ENCODE measurements around the gene PRR36.
"Not testable (repeated sequence)": the region's sequence is repeated elsewhere in the genome, so short reads cannot be mapped to it uniquely, and the experiment has no call there.

PRR36 gene

DNA sequence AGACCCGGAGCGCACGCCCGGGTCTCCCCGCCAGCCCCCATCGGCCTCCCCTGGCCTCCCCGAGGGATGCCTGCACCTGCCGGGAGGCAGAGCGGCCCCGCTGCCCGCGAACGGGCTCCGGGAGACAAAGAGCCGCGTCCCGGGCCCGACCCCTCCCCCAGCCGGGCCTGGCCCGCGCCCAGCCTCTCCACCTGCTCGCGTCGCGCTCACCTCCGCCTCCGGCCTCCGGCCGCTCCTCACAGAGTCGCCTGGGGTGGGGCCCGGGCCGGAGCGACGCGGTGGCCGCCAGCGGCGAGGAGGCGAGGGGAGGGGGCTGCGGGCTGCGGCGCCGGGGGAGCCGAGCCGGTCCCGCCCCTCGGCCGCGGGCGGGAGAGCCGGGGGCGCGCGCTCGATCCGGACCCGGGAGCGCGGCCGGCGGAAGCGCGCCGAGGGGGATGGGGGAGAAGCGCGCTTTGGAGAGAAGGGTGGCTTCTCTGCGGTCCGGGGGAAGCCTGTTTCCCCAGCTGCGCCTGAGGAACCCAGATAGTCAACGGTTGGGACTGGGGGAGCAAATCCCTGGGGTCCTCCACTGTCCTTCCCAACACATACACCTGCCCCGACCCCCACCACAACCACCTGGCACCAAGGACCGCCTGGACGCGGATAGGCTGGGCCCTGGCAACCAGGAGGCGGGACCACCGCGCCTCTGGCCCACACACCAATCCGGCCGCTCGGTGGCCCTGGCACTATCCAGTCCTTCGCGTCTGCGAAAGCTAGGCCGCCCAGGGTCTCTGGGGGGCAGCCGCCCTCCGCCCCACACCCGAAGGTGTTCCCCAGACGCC lies at the start of gene PRR36:
TSS of gene PRR36 (minus strand) at position 315 of the 821 bp plus-strand sequence. CDS start 701 bp downstream, outside the sequence.
- DNase-seq, result peak; percentile 44

DNA sequence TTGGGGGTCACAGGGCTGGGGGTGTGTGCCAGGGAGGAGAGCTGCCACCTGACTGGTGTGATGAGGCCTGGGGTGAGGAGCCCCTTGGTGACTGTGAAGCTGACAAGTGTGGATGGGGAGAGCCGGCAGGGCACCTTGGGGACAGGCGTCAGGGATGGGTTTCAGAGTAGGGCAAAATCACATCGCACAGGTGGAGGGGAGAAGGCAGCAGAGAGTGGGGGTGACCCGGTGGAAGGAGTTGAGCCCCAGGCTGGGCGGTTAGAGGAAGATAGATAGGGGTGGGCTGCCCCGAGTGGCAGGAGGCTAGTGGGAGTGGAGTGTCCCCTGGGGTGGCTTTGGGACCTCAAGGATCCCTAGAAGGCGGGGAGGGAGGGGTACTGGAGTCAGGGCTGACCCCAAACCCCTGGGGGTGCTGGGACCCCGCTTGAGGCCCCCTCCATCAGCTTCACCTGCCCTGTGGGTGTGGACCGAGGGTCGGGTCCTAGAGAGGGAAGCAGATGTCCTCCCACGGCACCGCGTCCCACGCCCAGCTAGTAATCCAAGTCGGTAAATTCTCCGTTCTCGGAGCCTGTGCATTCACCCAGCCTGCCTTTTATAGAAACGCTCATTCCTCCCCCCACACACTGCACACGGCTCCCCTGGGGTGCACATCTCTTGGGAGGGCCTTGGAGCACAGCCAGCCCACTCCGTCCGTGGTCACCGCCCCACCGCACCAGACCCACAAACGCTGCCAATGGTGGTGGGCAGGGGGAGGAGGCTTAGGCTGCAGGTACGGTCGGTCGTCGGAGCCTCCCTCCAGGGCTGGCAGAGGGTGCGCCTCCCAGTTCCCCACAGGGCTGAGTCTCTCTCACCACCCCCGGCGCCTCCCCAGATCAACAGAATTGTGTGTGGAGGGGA lies 49.4 kb upstream of the PRR36 start:
- DNase-seq, result no peak

DNA sequence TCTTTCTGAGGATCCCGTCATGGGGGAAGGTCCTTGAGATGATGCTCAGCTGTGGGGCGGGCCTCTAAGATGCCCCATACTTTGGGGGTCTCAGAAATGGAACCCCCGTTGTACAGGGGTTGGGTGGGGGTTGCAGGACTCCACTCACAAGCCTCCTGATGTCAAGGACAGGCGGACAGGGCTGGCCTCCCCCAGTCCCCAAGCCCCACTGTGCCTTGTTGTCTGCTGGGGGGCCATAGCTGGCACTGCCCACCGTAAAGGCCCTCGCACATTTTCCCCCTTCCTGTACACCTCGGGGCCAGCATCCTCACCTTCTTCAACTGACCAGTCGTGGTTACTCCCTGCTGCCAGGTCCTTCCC lies 48.6 kb upstream of the PRR36 start:
- no peak for DNase-seq

DNA sequence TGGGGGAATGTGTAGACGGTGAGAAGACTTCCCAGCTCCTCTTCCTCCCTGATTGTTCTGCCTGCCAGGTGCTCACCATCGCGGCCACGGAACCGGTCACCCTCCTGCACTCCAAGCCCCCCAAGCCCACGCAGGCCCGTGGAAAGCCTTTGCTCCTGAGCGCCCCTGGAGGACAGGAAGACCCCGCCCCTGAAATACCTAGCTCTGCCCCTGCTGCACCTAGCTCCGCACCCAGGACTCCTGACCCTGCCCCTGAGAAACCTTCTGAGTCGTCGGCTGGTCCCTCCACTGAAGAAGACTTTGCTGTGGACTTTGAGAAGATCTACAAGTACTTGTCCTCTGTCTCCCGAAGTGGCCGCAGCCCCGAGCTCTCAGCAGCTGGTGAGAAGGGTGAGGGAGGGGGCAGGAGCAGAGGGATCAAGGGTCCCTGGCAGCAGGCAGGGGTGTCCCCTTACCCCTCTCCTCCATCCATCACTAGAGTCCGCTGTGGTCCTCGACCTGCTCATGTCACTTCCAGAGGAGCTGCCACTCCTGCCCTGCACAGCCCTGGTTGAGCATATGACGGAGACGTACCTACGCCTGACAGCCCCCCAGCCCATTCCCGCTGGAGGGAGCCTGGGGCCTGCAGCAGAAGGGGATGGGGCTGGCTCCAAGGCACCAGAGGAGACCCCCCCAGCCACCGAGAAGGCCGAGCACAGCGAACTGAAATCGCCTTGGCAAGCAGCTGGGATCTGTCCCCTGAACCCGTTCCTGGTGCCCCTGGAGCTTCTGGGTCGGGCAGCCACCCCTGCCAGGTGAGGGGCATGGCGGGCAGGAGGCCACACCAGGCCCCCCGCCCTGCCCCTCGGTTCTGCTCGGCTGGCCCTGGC lies 48.0 kb upstream of the PRR36 start:
- DNase-seq, result no peak

DNA sequence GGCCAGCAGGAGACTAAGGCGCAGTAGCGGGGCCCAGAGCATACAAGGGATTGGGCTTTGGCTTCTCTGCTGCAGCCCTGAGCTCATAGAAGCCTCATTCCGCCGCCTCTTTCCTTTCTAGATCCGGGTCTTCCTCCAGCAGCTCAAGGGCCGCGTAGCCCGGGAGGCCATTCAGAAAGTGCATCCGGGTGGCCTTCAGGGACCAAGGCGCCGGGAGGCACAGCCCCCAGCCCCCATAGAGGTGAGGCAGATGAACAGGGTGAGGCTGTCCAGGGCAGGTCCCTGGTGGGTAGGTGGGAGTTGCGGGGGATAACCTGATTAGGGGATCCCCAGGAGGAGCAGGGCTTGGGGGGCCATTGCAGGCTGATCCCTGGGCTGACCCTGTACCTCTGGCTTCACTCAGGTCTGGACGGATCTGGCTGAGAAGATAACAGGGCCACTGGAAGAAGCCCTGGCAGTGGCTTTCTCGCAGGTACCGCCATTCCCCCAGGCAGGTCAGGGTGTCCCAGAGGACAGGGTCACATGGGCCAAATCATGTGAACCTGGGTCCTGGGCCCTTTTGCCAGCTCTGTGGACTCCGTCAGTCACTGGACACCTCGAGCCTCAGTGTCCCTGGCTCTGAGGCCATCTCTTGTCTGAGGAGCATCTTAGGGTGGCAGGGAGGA lies 47.2 kb upstream of the PRR36 start:
- DNase-seq, result no peak

DNA sequence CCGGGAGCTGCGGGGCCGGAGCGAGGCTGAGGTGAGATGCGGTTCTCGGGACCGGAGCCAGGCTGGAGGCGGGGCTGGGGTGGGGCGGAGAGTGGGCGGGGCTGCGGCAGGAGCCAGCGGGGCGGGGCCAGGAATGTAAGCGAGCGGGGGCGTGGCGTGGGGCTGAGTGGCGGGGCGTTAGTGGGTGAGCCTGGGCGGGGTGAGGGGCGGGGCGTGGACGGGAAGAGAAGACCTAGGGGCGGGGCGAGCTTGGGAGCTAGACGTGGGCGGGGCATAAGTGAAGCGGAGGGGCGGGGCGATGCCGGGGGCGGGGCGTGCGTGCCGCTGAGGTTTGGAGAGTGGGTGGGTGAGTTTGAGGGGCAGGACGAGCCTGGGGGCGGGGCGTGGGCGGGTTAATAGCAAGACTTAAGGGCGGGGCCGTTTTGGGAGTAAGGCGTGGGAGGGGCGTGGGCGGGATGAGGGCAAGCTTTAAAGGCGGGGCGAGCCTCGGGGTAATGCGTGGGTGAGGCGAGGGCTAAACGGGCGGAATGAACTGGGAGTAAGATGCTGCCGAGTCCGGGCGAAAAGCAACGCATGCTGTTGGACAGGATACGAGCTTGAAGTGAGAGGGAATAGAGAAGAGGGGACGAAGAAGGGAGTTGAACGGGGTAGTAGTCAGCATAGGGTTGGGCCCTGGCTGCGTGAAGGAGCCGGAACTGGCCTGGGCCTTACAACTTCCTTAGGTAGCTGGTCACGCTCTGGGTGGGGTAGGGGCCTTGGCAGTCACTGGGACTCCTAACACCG lies 46.5 kb upstream of the PRR36 start:
- DNase-seq, result peak; percentile 94

DNA sequence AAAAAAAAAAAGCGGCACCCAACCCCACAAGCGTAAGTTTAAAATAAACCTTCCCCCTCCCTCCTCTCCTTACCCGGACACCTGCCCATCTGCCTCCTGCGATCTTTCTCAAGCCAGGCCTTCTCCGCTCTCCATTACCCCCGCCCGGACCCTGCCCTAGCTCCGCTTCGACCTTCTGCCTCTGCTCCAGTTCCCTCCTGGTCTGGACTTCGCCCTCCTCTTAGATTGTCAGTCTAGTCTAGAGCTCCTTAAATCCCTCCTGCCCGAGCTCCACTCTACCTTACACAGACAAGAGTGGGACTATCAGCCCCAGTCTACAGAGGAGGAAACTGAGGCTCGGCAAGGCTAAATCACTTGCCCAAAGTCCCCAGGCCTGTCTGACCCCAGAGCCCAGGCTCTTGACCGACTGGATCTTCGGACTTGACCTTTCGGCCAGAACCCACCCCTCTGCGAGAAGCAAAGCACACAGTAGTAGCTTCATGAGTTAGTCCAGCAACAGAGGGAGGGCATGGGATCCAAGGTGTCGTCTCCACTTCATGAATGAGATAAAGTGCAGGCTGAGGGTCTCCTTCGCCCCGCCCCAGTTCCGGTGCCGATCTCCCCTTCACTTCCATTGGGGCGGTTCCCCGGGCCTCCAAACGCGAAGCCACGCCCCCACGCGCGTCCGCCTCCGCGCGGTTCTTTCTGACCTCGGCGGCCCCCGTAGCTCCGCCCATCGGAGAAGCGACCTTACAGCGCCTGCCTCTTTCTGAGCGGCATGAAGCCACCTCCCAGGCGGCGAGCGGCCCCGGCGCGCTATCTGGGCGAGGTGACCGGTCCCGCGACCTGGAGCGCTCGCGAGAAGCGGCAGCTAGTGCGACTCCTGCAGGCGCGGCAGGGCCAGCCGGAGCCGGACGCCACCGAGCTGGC lies 45.7 kb upstream of the PRR36 start, which contains the start of gene SNAPC2:
TSS of gene SNAPC2 (plus strand) at position 729 of the 909 bp plus-strand sequence. CDS start at position 758, 29 bp downstream.
- DNase-seq, result peak; percentile 82

DNA sequence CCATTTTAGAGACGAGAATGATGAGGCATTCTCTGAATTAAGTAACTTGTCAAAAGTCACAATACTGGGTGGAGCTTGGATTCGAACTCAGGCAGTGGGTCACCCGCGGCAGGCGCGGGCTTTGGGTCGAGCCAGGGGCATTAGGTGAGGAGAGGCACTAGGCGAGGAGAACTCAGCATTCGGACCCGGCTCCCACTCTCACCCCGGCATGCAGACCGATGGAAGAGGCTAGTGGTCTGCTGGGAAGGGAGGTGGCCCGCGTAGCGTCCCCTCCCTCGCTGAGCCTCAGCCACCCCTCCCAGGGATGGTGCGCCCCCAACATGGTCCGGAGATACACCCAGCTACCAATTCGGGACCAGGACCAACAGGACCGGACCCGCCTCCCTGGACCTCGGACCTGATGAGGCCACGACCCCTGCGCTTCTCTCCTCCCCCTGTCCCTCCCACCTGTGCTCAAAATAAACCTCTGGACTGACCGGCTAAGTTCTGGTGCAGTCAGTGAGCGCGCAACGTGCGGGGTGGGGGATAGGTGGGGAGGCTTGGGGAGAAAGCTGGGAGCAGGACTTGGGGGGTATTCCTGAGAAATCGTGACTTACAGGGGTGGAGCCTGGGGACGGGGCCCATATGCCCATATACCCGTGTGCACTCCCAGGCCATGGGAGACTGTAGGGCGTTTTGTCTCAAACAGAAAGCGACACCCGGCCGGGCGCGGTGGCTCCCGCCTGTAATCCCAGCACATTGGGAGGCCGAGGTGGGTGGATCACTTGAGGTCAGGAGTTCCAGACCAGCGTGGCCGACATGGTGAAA lies 44.6 kb upstream of the PRR36 start:
- no peak for DNase-seq

DNA sequence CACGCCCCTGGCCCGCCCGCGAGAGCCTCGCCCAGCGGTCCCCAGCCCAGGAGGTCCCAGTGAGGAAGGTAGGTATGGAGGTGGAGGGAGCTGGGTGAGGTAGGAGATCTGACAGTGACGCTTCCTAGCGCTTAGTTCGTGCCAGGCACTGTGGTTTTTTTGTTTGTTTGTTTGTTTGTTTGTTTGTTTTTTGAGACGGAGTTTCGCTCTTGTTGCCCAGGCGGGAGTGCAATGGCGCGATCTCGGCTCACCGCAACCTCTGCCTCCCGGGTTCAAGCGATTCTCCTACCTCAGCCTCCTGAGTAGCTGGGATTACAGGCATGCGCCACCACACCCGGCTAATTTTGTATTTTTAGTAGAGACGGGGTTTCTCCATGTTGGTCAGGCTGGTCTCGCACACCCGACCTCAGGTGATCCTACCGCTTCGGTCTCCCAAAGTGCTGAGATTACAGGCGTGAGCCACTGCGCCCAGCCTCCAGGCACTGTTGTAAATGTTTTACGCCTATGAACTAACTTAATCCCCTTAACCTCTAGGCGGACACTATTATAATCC lies 43.9 kb upstream of the PRR36 start:
- not testable (repeated sequence) for DNase-seq

DNA sequence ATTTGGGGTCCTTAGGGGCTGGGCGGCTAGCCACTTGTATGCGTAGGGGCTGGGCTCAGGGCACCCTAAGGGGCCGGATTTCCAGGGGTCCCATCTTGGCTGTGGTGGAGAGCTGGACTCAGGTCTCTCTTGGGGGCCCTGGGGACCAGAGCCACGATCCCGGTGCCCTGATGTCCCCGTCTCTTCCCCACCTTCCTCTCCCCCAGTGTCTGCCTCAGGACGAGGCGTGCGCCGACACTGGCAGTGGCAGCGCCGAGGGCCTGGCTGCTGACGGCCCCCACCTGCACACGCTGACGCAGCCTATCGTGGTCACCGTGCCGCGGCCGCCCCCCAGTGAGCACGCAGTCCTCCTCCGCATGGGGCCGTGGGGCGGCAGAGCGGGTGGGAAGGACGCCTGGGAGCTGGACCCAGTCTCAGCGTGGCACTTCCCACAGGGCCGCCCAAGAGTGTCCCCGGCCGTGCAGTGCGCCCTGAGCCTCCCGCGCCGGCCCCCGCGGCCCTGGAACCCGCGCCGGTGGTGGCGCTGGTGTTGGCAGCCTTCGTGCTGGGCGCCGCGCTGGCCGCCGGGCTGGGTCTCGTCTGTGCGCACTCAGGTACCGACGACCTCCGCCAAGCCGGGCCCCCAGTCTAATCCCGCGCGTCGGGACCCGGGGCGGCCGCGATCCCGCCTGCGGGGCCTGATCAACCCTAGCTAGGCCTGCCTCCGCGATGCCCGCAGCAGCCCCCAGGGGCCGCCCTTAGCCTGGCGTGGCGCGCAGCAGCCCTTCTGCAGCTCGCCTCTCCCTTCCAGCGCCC lies 43.3 kb upstream of the PRR36 start:
- DNase-seq, result no peak

DNA sequence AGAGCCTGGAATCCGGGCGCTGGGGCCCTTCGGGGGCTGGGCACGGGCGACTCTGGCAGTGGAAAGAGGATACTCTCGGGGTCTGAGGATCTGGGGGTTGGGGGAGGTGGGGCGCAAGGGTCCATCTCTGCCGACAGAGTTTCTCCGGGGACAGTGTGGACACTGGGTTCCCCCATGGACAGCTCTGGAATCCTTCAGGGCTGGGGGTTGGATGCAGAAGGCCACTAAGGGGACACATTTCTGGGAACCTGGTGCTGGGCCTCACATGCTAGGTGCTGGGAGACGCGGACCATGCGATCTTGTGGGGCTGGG lies 42.7 kb upstream of the PRR36 start:
- no peak for DNase-seq

DNA sequence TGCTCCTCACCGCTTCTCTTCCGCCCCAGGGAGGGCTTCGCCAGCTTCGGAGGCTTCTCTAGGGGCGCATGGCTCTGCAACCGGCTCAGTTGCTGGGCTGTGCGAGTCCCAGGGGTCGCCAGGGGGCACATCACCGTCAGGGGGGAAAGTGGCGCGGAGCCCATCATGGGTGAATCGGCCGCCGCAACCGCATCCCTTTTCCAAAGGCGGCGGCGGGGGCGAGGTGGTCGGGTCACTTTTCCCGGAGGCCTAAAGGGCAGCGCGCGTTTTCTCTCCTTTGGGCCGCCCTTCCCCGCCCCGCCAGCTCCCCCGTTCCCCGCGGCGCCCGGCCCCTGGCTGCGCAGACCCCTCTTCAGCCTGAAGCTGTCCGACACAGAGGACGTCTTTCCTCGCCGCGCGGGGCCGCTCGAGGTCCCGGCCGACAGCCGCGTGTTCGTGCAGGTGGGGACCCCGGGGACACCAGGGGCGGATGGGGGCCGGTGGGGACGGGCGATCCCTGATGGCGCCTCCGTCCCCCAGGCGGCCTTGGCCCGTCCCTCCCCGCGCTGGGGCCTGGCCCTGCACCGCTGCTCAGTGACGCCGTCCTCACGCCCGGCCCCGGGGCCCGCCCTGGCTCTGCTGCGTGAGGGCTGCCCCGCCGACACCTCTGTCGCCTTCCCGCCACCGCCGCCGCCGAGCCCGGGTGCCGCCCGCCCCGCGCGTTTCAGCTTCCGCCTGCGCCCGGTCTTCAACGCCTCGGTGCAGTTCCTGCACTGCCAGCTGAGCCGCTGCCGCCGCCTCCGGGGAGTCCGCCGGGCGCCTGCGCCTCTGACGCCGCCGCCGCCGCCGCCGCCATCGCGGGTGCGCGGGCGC lies 42.1 kb upstream of the PRR36 start:
- DNase-seq, result no peak

DNA sequence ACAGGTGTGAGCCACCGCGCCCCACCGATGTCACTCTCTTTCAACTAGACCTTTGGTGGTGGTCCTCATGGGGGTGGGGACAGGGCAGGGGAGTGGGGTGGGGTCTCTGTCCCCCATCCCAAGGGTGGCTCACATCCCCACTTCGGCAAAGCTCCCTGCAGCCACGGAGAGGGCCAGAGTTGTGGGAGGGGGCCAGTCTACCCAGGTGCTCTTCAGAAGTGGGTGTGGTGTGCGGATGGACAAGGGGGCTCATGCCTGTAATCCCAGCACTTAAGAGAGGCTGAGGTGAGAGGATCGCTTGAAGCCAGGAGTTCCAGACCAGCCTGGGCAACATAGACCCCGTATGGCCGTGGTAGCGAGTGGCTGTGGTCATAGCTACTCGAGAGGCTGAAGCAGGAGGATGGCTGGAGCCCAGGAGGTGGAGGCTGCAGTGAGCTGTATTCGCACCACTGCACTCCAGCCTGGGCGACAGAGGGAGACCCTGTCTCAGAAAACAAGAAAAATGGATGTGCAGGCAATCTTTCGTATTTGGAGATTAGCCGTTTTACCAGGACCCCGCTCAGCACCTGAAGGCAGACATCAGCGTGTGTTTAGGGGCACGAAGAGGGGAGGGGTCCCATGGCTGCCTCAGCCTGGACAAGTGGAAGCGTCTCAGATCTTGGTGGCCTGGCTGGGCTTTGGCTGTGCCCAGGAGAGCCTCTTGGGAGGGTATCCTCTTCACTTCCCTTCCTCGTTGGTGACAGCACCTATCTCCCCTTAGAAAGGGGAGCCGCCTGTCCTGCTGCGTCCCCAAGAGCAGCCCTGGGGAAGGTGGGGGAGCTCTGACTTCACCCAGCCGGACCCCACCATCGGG lies 41.3 kb upstream of the PRR36 start:
- no peak for DNase-seq

DNA sequence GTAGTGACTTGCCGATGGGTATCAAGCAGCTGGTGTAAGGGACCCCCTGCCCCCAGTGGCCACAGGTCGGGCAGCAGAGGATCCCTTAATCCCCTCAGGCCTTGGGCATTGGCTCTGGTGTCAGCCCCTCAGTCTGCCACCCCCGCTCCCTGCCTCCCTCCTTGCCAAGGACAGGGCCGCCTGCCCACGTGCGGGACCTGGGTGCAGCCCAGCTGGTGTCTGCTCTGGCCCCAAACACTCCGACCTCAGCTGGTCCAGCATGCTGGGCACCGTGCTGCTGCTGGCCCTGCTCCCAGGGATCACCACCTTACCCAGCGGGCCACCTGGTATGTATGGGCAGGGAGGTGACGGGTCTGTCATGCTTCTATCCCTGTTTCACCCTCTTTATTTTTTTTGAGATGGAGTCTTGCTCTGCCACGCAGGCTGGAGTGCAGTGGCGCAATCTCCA lies 40.4 kb upstream of the PRR36 start, which contains the start of gene TGFBR3L:
TSS of gene TGFBR3L (plus strand) at position 233 of the 448 bp plus-strand sequence.
- DNase-seq, result no peak

DNA sequence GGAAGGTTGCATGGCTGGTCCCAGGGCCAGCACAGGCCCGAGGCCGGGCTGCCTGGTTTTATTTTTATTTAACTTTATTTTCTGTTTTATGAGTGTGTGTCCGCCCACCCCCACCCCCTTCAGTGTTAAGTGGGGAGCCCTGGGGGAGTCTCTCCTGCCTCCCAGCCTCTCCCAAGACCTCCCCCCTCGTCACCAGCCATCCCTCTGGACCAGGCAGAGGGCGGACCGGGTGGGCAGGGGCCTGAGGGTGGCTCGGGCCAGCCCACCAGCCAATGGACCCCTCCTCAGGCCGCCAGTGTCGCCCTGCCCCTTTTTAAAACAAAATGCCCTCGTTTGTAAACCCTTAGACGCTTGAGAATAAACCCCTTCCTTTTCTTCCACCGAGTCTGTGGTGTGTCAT lies 39.9 kb upstream of the PRR36 start:
- no peak for DNase-seq

DNA sequence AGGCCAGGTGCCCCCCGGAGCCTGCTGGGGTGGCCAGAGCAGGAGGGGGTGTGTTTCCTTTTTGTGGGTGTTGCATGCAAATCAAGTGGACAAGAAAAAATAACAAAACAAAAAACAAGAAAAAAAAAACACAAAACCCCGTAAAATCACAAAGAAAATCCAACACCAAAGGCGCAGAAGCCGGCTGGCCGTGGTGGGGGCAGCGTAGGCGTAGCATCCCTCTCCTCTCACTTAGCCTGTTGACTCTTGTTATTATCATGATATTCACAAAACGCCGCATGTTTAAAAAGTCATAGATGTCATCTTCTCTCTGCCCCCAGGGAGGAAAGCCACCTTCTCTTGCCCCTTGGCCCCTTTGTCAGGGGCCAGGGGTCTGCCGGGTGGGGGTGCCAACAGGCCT lies 39.5 kb upstream of the PRR36 start:
- no peak for DNase-seq

All from NCI-H1048 (cell line).